ENCODE measurements around the gene TENM3. TPM values are rescaled to one million over a fixed set of nuclear protein-coding genes. Genes with fewer than 3 reads are reported as not detected.

The TENM3 gene
- total RNA-seq, 1 experiment from 2014 or later, result 71.0 TPM

DNA sequence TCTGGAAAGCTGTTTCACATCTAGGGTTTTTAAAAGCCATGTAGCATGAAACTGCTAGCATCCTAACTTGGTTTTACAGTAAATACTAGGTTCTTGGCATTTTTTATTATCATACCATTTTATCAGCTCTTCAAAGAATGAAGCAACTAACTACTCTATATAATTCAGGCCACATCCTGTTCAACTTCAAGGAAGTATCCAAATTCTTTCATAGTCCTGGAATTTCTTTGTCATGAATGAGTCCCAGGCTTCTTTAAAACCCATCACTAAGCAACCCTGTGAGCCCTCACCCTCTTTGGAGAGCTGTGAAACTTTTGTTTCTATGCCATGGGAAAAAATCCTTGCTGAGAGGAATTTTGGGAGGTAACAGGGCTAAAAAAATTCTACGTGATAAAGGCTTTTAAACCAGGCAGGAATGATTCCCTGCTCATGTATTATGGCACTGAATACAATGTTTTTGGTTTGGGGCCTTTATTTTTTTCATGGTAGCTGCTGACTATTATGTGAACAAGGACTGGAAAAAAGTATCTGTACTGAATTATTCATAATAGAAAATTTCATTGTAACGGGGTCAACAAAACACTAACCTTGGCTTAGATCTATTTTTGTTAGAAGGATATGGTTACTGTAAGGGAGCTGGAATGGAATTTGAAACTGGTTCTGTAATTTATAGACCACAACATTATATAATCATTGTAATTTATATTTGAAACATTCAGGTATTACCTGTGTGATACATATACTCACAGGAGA is 509.1 kb downstream of the TENM3 start:
- TF ChIP-seq KAT7 (CRISPR knock-in tag; IDR thresholded peaks at IDR 0.05; ENCODE audit: borderline replicate concordance) (no peak), TCF7 (CRISPR knock-in tag; IDR thresholded peaks at IDR 0.05; ENCODE audit: low read depth) (no peak)
- Mint-ChIP-seq H3K4me3 (no peak overlapping the region), H3K9me3 (no peaks in the 10 kb centered on the region), H3K4me1 (peaks cover 11% of the 10 kb centered on the region), H3K27ac (peak overlapping the region; percentile 58; the same call in 1 of the 2 replicates), H3K36me3 (peaks cover 35% of the 10 kb centered on the region), H3K27me3 (ENCODE audit: low read depth) (no peaks in the 10 kb centered on the region)
- ChIA-PET POLR2A (no interaction called here), CTCF (no interaction called here)
- no peak for DNase-seq (ENCODE audit: low spot score)
- ATAC-seq, result peak; percentile 69

GRCh38 chr4:182754895-182755294 is 511.7 kb downstream of the TENM3 start:
- H3K36me3 Mint-ChIP-seq, result peaks cover 36% of the 10 kb centered on the region
- no peak for DNase-seq (ENCODE audit: low spot score)
- no peak for ATAC-seq
- POLR2A ChIA-PET, result no interaction called here
- no peaks in the 10 kb centered on the region for H3K9me3 Mint-ChIP-seq
- CTCF ChIA-PET, result no interaction called here
- TF ChIP-seq ZNF423 (CRISPR knock-in tag; IDR thresholded peaks at IDR 0.05) (no peak), CREB1 (CRISPR knock-in tag; IDR thresholded peaks at IDR 0.05) (no peak), TP53 (CRISPR knock-in tag; IDR thresholded peaks at IDR 0.05) (no peak), SP1 (CRISPR knock-in tag; conservative IDR thresholded peaks at IDR 0.05) (no peak), ELF4 (CRISPR knock-in tag; IDR thresholded peaks at IDR 0.05; ENCODE audit: low read depth) (no peak), SMAD4 (CRISPR knock-in tag; IDR thresholded peaks at IDR 0.05) (no peak), JAZF1 (CRISPR knock-in tag; IDR thresholded peaks at IDR 0.05) (no peak), ATF1 (CRISPR knock-in tag; IDR thresholded peaks at IDR 0.05) (no peak), PRRX2 (CRISPR knock-in tag; IDR thresholded peaks at IDR 0.05) (no peak), E2F5 (CRISPR knock-in tag; IDR thresholded peaks at IDR 0.05) (no peak)
- TF ChIP-seq, protein P1, sequence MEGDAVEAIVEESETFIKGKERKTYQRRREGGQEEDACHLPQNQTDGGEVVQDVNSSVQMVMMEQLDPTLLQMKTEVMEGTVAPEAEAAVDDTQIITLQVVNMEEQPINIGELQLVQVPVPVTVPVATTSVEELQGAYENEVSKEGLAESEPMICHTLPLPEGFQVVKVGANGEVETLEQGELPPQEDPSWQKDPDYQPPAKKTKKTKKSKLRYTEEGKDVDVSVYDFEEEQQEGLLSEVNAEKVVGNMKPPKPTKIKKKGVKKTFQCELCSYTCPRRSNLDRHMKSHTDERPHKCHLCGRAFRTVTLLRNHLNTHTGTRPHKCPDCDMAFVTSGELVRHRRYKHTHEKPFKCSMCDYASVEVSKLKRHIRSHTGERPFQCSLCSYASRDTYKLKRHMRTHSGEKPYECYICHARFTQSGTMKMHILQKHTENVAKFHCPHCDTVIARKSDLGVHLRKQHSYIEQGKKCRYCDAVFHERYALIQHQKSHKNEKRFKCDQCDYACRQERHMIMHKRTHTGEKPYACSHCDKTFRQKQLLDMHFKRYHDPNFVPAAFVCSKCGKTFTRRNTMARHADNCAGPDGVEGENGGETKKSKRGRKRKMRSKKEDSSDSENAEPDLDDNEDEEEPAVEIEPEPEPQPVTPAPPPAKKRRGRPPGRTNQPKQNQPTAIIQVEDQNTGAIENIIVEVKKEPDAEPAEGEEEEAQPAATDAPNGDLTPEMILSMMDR (IDR thresholded peaks at IDR 0.05), result no peak
- TF ChIP-seq, protein P2, sequence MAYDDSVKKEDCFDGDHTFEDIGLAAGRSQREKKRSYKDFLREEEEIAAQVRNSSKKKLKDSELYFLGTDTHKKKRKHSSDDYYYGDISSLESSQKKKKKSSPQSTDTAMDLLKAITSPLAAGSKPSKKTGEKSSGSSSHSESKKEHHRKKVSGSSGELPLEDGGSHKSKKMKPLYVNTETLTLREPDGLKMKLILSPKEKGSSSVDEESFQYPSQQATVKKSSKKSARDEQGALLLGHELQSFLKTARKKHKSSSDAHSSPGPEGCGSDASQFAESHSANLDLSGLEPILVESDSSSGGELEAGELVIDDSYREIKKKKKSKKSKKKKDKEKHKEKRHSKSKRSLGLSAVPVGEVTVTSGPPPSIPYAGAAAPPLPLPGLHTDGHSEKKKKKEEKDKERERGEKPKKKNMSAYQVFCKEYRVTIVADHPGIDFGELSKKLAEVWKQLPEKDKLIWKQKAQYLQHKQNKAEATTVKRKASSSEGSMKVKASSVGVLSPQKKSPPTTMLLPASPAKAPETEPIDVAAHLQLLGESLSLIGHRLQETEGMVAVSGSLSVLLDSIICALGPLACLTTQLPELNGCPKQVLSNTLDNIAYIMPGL (CRISPR knock-in tag; IDR thresholded peaks at IDR 0.05), result no peak
- no peak overlapping the region for H3K4me3 Mint-ChIP-seq
- H3K4me1 Mint-ChIP-seq, result peaks cover 26% of the 10 kb centered on the region
- no peak overlapping the region for H3K27ac Mint-ChIP-seq
- H3K27me3 Mint-ChIP-seq (ENCODE audit: low read depth), result no peaks in the 10 kb centered on the region

DNA sequence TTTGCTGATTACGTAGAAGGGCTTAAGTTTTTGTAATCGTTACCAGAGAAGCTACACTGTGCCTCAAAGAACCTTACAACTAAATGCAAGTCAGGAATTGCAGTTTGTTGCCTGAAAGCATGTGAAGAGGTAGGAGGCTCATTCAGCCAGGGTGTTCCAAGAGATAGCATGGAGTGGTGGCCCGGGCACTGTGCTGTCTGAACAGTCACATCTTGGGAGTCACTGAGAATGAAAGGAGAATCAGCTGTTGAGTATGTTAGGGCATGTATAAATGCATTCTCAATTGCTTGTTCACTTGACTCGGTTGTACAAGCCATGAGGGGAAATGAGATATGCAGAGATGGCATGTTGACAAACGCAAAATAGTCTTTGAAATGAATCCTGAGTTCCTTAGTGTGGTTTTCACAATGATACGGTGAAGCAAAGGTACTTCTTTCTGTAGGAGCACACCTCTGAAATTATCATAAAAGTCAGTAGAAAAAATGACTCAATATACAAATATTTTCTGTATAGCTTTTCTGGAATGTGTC is 513.0 kb downstream of the TENM3 start:
- Mint-ChIP-seq H3K9me3 (no peaks in the 10 kb centered on the region), H3K27me3 (ENCODE audit: low read depth) (no peaks in the 10 kb centered on the region), H3K4me3 (no peak overlapping the region), H3K36me3 (peaks cover 36% of the 10 kb centered on the region), H3K27ac (0 out of 2 replicates have a peak overlapping the region, but pooled peaks have one; percentile 64), H3K4me1 (peaks cover 26% of the 10 kb centered on the region)
- ATAC-seq (no peak), DNase-seq (ENCODE audit: low spot score) (no peak)
- ChIA-PET POLR2A (no interaction called here), CTCF (no interaction called here)
- no peak for TF ChIP-seq GABPB1 (CRISPR knock-in tag; IDR thresholded peaks at IDR 0.05)
- TF ChIP-seq, protein P3, sequence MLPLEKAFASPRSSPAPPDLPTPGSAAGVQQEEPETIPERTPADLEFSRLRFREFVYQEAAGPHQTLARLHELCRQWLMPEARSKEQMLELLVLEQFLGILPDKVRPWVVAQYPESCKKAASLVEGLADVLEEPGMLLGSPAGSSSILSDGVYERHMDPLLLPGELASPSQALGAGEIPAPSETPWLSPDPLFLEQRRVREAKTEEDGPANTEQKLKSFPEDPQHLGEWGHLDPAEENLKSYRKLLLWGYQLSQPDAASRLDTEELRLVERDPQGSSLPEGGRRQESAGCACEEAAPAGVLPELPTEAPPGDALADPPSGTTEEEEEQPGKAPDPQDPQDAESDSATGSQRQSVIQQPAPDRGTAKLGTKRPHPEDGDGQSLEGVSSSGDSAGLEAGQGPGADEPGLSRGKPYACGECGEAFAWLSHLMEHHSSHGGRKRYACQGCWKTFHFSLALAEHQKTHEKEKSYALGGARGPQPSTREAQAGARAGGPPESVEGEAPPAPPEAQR (CRISPR knock-in tag; IDR thresholded peaks at IDR 0.05), result no peak
- no peak for TF ChIP-seq ZNF423 (CRISPR knock-in tag; IDR thresholded peaks at IDR 0.05)
- no peak for TF ChIP-seq KAT7 (CRISPR knock-in tag; IDR thresholded peaks at IDR 0.05; ENCODE audit: borderline replicate concordance)
- TF ChIP-seq, protein P4, sequence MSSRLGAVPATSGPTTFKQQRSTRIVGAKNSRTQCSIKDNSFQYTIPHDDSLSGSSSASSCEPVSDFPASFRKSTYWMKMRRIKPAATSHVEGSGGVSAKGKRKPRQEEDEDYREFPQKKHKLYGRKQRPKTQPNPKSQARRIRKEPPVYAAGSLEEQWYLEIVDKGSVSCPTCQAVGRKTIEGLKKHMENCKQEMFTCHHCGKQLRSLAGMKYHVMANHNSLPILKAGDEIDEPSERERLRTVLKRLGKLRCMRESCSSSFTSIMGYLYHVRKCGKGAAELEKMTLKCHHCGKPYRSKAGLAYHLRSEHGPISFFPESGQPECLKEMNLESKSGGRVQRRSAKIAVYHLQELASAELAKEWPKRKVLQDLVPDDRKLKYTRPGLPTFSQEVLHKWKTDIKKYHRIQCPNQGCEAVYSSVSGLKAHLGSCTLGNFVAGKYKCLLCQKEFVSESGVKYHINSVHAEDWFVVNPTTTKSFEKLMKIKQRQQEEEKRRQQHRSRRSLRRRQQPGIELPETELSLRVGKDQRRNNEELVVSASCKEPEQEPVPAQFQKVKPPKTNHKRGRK (CRISPR knock-in tag; IDR thresholded peaks at IDR 0.05; ENCODE audit: borderline replicate concordance), result no peak
- TF ChIP-seq, protein P5, sequence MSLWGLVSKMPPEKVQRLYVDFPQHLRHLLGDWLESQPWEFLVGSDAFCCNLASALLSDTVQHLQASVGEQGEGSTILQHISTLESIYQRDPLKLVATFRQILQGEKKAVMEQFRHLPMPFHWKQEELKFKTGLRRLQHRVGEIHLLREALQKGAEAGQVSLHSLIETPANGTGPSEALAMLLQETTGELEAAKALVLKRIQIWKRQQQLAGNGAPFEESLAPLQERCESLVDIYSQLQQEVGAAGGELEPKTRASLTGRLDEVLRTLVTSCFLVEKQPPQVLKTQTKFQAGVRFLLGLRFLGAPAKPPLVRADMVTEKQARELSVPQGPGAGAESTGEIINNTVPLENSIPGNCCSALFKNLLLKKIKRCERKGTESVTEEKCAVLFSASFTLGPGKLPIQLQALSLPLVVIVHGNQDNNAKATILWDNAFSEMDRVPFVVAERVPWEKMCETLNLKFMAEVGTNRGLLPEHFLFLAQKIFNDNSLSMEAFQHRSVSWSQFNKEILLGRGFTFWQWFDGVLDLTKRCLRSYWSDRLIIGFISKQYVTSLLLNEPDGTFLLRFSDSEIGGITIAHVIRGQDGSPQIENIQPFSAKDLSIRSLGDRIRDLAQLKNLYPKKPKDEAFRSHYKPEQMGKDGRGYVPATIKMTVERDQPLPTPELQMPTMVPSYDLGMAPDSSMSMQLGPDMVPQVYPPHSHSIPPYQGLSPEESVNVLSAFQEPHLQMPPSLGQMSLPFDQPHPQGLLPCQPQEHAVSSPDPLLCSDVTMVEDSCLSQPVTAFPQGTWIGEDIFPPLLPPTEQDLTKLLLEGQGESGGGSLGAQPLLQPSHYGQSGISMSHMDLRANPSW (CRISPR knock-in tag; conservative IDR thresholded peaks at IDR 0.05; ENCODE audit: low read depth), result no peak
- TF ChIP-seq, protein P6, sequence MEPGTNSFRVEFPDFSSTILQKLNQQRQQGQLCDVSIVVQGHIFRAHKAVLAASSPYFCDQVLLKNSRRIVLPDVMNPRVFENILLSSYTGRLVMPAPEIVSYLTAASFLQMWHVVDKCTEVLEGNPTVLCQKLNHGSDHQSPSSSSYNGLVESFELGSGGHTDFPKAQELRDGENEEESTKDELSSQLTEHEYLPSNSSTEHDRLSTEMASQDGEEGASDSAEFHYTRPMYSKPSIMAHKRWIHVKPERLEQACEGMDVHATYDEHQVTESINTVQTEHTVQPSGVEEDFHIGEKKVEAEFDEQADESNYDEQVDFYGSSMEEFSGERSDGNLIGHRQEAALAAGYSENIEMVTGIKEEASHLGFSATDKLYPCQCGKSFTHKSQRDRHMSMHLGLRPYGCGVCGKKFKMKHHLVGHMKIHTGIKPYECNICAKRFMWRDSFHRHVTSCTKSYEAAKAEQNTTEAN (CRISPR knock-in tag; IDR thresholded peaks at IDR 0.05), result no peak
